H1 (cell line): ENCODE measurements around the gene CFAP61. TPM values are rescaled to one million over a fixed set of nuclear protein-coding genes. Genes with fewer than 3 reads are reported as not detected.

Experiments used
- CEBPB ChIP-seq: IDR thresholded peaks from 2 replicates; pipeline ENCODE4 v1.6.1; 2012; ENCODE audit warnings: low read depth, low read length
- CHD1 ChIP-seq: IDR thresholded peaks from 2 replicates; pipeline ENCODE4 v1.6.1; 2012; ENCODE audit warnings: low read depth, low read length, improper control_type of control experiment
- EZH2 ChIP-seq: fragments of 200-600 bp; sonication (generic); IDR thresholded peaks from 2 replicates; pipeline ENCODE4 v1.7.1; 2012; ENCODE audit warnings: low read depth, mild to moderate bottlenecking, moderate library complexity, low read length, inconsistent platforms; ENCODE audit not compliant: severe bottlenecking
- GTF2F1 ChIP-seq: IDR thresholded peaks from 2 replicates; pipeline ENCODE4 v1.6.1; 2012; ENCODE audit warnings: low read depth, low read length, improper control_type of control experiment, borderline replicate concordance
- MAX ChIP-seq: IDR thresholded peaks from 2 replicates; pipeline ENCODE4 v1.6.1; 2012; ENCODE audit warnings: inconsistent platforms
- SP4 ChIP-seq: IDR thresholded peaks from 2 replicates; pipeline ENCODE4 v1.6.1; 2012; ENCODE audit warnings: low read length, inconsistent platforms
- TAF7 ChIP-seq: optimal IDR thresholded peaks from 2 replicates; pipeline ENCODE3; 2011; ENCODE audit warnings: low read depth, mild to moderate bottlenecking, inconsistent platforms, low read length, moderate library complexity, borderline replicate concordance
- YY1 ChIP-seq: IDR thresholded peaks from 2 replicates; pipeline ENCODE4 v1.6.1; 2011; ENCODE audit warnings: low read depth, mild to moderate bottlenecking, low read length
- polyA plus RNA-seq, 7 experiments: library from polyadenylated mRNA; depleted of rRNA in 3 of 7; stranded (reverse) in 5 of 7; unstranded in 2 of 7; fragments of >200 nt in 5 of 7; fragments of 200-250 nt in 2 of 7; gene quantifications; 1 replicate in 5 of 7; 2 replicates in 1 of 7; 4 replicates in 1 of 7; pipeline versions ENCODE4 v1.2.1 to v1.2.3, GENCODE V29; 2011 to 2013; ENCODE audit warnings: missing spikeins in 2 of 7, mixed read lengths in 2 of 7
- total RNA-seq: library from RNA; stranded (reverse); fragmentation: NEBNext Ultra II Directional; extraction: Animal tissue kit (Norgen Biotek cat#: 25700); gene quantifications from 2 replicates; pipeline ENCODE4 v1.2.1, GENCODE V29; 2021

Gene CFAP61
- total and polyA plus RNA-seq, 2 of the 8 experiments (the other 6 are each of a cell fraction or from before 2014, with no cell fraction given): 0.29 to 0.61 TPM

DNA sequence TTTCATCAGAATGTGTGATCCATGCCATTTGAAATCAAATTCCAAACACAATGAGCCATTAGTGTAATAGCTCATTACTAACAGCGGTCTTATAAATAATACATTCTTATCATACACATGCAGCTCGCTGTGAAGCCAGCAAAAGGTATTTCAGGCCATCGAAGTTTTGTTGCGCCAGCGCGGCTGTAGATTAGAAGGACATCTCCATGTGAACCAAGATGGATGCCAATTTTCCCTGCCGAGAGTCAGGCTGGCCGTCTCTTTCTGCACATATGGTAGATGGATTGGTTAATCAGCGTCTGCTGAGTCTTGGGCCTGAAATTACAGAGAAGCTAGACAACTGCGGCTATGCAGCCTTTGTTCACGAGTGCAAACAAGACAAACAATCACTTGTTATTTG, 44.1 kb downstream of the CFAP61 start (continued):
- TF ChIP-seq CEBPB (no peak), SP4 (no peak), TAF7 (no peak), GTF2F1 (no peak), MAX (no peak), EZH2 (no peak), YY1 (no peak), CHD1 (no peak)
